AG04450 (cell line): Measurements from ENCODE around the gene BTNL8. TPM values are rescaled to one million over a fixed set of nuclear protein-coding genes. Genes with fewer than 3 reads are reported as not detected.

Experiments used
- CTCF ChIA-PET: fragments of 300-600, 350-600 bp; formaldehyde crosslinking; extraction: SDS; loops from one replicate; lab custom pipeline; 2022; ENCODE audit warnings: antibody characterized with exemption, inconsistent platforms; lab: Charles Lee
- POLR2A ChIA-PET: fragments of 350-600 bp; formaldehyde crosslinking; extraction: SDS; loops from one replicate; lab custom pipeline; 2021; ENCODE audit warnings: antibody characterized with exemption, inconsistent platforms; lab: Yijun Ruan, JAX
- DNase-seq: peaks from one replicate; pipeline ENCODE4 v3.0.0-alpha.2; 2011; ENCODE audit warnings: low read depth, low spot score
- H3K27ac ChIP-seq: one replicate; pipeline ENCODE4 v1.5.1; 2012; ENCODE audit warnings: low read depth, low read length, control low read depth
- H3K27me3 ChIP-seq: one replicate; pipeline ENCODE4 v1.6.0; 2012; ENCODE audit warnings: low read length; ENCODE audit not compliant: control insufficient read depth, insufficient read depth
- H3K4me3 ChIP-seq: 2 replicates; pipeline ENCODE4 v1.5.1; 2011; ENCODE audit warnings: mild to moderate bottlenecking, low read depth, low read length, control low read depth
- H3K9me3 ChIP-seq: 2 replicates; pipeline ENCODE4 v1.5.1; 2012; ENCODE audit warnings: low read length; ENCODE audit not compliant: control insufficient read depth, insufficient read depth
- polyA plus RNA-seq: library from polyadenylated mRNA; depleted of rRNA; stranded (reverse); fragments of >200 nt; gene quantifications from 2 replicates; pipeline ENCODE4 v1.2.3, GENCODE V29; 2011
- TF ChIP-seq, protein P1 (sequence below): IDR thresholded peaks from 2 replicates; pipeline ENCODE4 v1.5.1; 2011; ENCODE audit warnings: low read depth, low read length, control low read depth, inconsistent platforms

BTNL8 gene
- polyA plus RNA-seq, 1 experiment, result not detected

DNA sequence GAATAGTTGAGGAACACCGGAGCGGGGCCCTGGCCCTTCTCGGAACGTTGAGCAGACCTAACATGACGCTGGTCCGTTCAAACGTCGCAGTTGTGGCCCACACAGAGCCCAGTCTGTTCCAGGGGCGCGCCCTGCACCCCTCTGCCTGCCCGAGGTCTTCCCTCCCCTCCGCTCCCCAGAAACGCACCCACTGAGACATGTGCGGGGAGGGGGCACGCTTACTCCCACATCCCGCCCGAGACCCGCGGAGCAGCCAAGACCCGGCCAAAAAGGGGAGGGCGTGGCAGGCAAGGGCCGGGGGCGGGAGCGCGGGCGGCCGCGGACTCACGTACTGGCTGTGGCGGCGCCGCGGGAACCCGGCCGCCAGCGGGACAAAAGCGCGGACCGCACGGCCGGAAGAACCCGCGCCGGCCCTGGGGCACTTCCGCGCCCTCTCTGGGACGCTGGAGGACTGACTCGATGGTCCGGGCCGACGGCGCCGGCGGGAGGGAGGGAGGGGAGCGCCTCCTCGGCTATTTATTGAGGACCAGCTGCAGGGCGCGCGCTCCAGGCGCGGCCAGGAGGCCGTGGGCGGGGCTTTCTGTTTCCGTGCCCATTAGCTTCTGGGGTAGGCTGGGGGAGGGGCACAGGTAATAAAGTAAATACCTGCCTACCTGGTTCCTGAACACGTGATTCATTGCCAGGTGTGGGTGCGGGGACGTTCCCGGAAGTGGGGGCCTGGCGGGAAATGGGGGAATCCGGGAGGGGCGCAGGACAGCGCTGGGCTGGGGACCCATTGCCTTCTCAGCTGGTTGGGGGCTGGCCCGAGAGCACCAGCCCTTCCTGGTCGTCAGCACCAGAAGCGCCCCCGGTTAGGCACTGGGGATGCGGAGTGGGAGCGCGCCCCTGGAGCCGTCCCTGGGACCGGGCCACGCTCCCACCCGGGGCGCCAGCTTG is 37.8 kb upstream of the BTNL8 start, which contains the start of gene ZFP62:
Gene ZFP62, minus strand, starts transcription at position 390 of the 936 bp plus-strand sequence. Its CDS starts 57 bp downstream, at position 333.
- Histone ChIP-seq H3K27me3 (no peaks in the 10 kb centered on the region), H3K4me3 (peak within 1 kb of the TSS; percentile 98), H3K9me3 (no peaks in the 10 kb centered on the region; the same call in 1 of the 2 replicates), H3K27ac (peak within 1 kb of the TSS; percentile 65)
- ChIA-PET POLR2A (interaction anchor here (0.6 to 1.4 kb wide), 5 partner anchors 30 to 362 kb away, joined by 3 to 11 read pairs (median 7); partner anchors contain the start of gene MGAT1), CTCF (interaction anchor here (0.7 to 1.6 kb wide), 2 partner anchors 8 to 78 kb away, joined by 4 to 14 read pairs; no protein-coding TSS in a partner anchor)
- peak; percentile 71 for DNase-seq
- TF ChIP-seq, protein P1, sequence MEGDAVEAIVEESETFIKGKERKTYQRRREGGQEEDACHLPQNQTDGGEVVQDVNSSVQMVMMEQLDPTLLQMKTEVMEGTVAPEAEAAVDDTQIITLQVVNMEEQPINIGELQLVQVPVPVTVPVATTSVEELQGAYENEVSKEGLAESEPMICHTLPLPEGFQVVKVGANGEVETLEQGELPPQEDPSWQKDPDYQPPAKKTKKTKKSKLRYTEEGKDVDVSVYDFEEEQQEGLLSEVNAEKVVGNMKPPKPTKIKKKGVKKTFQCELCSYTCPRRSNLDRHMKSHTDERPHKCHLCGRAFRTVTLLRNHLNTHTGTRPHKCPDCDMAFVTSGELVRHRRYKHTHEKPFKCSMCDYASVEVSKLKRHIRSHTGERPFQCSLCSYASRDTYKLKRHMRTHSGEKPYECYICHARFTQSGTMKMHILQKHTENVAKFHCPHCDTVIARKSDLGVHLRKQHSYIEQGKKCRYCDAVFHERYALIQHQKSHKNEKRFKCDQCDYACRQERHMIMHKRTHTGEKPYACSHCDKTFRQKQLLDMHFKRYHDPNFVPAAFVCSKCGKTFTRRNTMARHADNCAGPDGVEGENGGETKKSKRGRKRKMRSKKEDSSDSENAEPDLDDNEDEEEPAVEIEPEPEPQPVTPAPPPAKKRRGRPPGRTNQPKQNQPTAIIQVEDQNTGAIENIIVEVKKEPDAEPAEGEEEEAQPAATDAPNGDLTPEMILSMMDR, result no peak

GRCh38 chr5:180862645-180863044 is 36.3 kb upstream of the BTNL8 start:
- DNase-seq, result no peak
- H3K4me3 ChIP-seq, result no peak overlapping the region
- TF ChIP-seq, protein P1, result no peak
- ChIA-PET CTCF (interaction anchor here (1.0 kb wide), 1 partner anchor 12 kb away, joined by 4 read pairs; no protein-coding TSS in a partner anchor), POLR2A (interaction anchor here (0.6 to 1.2 kb wide), 2 partner anchors 31 to 680 kb away, joined by 3 read pairs; no protein-coding TSS in a partner anchor)
- H3K27me3 ChIP-seq, result no peaks in the 10 kb centered on the region
- H3K27ac ChIP-seq, result no peak overlapping the region
- H3K9me3 ChIP-seq, result no peaks in the 10 kb centered on the region; the same call in 1 of the 2 replicates

GRCh38 chr5:180865981-180866695 is 32.8 kb upstream of the BTNL8 start:
- CTCF ChIA-PET, result interaction anchor here (0.6 kb wide), 2 partner anchors 9 to 322 kb away, joined by 3 to 4 read pairs; no protein-coding TSS in a partner anchor
- no peak overlapping the region for H3K27ac ChIP-seq

DNA sequence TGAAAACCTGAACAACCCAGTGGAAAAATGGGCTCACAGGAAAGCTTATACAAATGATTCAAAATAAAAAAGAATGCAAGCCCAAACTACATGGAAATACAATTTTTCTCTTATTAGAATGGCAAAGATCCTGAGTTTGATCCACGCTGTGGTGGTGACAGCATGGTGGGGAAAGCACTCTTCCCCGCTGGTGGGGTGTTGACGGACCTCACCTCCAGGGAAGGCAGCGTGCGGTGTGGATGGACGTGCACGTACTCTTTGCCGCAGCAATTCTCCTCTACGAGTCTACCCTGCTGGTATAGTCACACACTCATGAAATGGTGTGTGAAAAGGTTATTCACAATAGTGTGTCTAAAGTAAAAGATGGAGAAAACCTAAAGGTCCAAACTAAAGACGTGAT is 32.0 kb upstream of the BTNL8 start:
- TF ChIP-seq, protein P1, result no peak
- no peak for DNase-seq
- POLR2A ChIA-PET, result no interaction called here
- no peak overlapping the region for H3K4me3 ChIP-seq
- H3K27ac ChIP-seq, result no peak overlapping the region
- H3K9me3 ChIP-seq, result no peaks in the 10 kb centered on the region
- peaks cover 2% of the 10 kb centered on the region for H3K27me3 ChIP-seq
- CTCF ChIA-PET, result interaction anchor here (0.6 to 3.3 kb wide), 2 partner anchors 10 to 321 kb away, joined by 3 to 14 read pairs; no protein-coding TSS in a partner anchor

More at GRCh38 chr5:180865981-180866695, 32.8 kb upstream of the BTNL8 start:
- no peak for DNase-seq
- TF ChIP-seq, protein P1, result no peak
- no peak overlapping the region for H3K4me3 ChIP-seq
- H3K9me3 ChIP-seq, result no peaks in the 10 kb centered on the region; the same call in 1 of the 2 replicates
- POLR2A ChIA-PET, result interaction anchor here (0.6 kb wide), 1 partner anchor 230 kb away, joined by 5 read pairs; no protein-coding TSS in a partner anchor
- H3K27me3 ChIP-seq, result peaks cover 2% of the 10 kb centered on the region
